Stimulated activated CD4-positive, alpha-beta T cell treated with anti-CD3 and anti-CD28 coated beads, Interleukin-15, amount 100 ng/mL, for 24 hours (primary cell): ENCODE results near the gene OLFML2B.
A peak's percentile ranks its signal among the peaks of the same experiment; 100 is the strongest.
"Not testable (repeated sequence)": the region's sequence is repeated elsewhere in the genome, so short reads cannot be mapped to it uniquely, and the experiment has no call there.

Experiments used
- DNase-seq: peaks from one replicate; pipeline ENCODE4 v3.0.0-alpha.2; 2020

The OLFML2B gene

GRCh38 chr1:162023547-162024501, at the start of gene OLFML2B:
OLFML2B (minus strand) TSS chr1:162023869; CDS start chr1:162023430, 439 bp downstream.
- DNase-seq = peak; percentile 78

GRCh38 chr1:162072740-162073139, 49.1 kb upstream of the OLFML2B start:
- no peak for DNase-seq

- no peak for DNase-seq
Measured at GRCh38 chr1:162070825-162071224, 47.2 kb upstream of the OLFML2B start.

- peak; percentile 5 for DNase-seq
Measured at GRCh38 chr1:162070094-162070748, 46.6 kb upstream of the OLFML2B start.

GRCh38 chr1:162069334-162070093, 45.8 kb upstream of the OLFML2B start, which contains the start of gene NOS1AP:
NOS1AP (plus strand) TSS chr1:162069691; CDS start chr1:162070178, 487 bp downstream.
- peak; percentile 87 for DNase-seq

- DNase-seq = no peak
Measured at GRCh38 chr1:162068301-162068700, 44.6 kb upstream of the OLFML2B start.

- no peak for DNase-seq
Measured at GRCh38 chr1:162067466-162067865, 43.8 kb upstream of the OLFML2B start.

GRCh38 chr1:162066836-162067235, 43.2 kb upstream of the OLFML2B start:
- DNase-seq = not testable (repeated sequence)

- no peak for DNase-seq
Measured at GRCh38 chr1:162065016-162065415, 41.3 kb upstream of the OLFML2B start.

GRCh38 chr1:162062542-162063015, 38.9 kb upstream of the OLFML2B start:
- DNase-seq = no peak

GRCh38 chr1:162060314-162060713, 36.6 kb upstream of the OLFML2B start:
- no peak for DNase-seq

- DNase-seq = no peak
Measured at GRCh38 chr1:162059721-162060120, 36.1 kb upstream of the OLFML2B start.

GRCh38 chr1:162056579-162056978, 32.9 kb upstream of the OLFML2B start:
- no peak for DNase-seq

- DNase-seq = peak; percentile 56
Measured at GRCh38 chr1:162056043-162056442, 32.4 kb upstream of the OLFML2B start.

GRCh38 chr1:162055062-162055461, 31.4 kb upstream of the OLFML2B start:
- DNase-seq = peak; percentile 11

- not testable (repeated sequence) for DNase-seq
Measured at GRCh38 chr1:162053949-162054348, 30.3 kb upstream of the OLFML2B start.

GRCh38 chr1:162046921-162047320, 23.3 kb upstream of the OLFML2B start:
- DNase-seq = no peak

GRCh38 chr1:162042361-162042760, 18.7 kb upstream of the OLFML2B start:
- no peak for DNase-seq

- no peak for DNase-seq
Measured at GRCh38 chr1:162040657-162041056, 17.0 kb upstream of the OLFML2B start.

GRCh38 chr1:162040001-162040400, 16.3 kb upstream of the OLFML2B start:
- no peak for DNase-seq

- DNase-seq = no peak
Measured at GRCh38 chr1:162038624-162039023, 15.0 kb upstream of the OLFML2B start.

- no peak for DNase-seq
Measured at GRCh38 chr1:162036163-162036562, 12.5 kb upstream of the OLFML2B start.

- no peak for DNase-seq
Measured at GRCh38 chr1:162035241-162035640, 11.6 kb upstream of the OLFML2B start.
